Natural killer cell (primary cell): ENCODE data around the gene CCDC85C. TPM values are rescaled to one million over a fixed set of nuclear protein-coding genes. Genes with fewer than 3 reads are reported as not detected.
A peak's percentile ranks its signal among the peaks of the same experiment; 100 is the strongest.

Source experiments
- ATAC-seq, 3 donors: fragments of 150-1000 bp in 2 of 3; fragments of 200-7000 bp in 1 of 3; cut with Tn5 transposase; 1 replicate in 1 of 3; 2 replicates in 2 of 3; pipeline ENCODE4 v1.10.0; 2021; ENCODE audit warnings: mild to moderate bottlenecking in 2 of 3, moderate library complexity in 2 of 3
- DNase-seq, 2 donors: peaks; one replicate each; pipeline versions ENCODE4 v3.0.0 to v3.0.0-alpha.2; 2013 to 2021; ENCODE audit warnings: mixed read lengths in 1 of 2
- H3K27ac ChIP-seq: one replicate; pipeline ENCODE4 v1.5.1; 2013; ENCODE audit warnings: mild to moderate bottlenecking, low read length
- H3K27me3 ChIP-seq: one replicate; pipeline ENCODE4 v1.6.1; 2013; ENCODE audit warnings: low read length; ENCODE audit not compliant: control insufficient read depth, insufficient read depth
- H3K36me3 ChIP-seq: one replicate; pipeline ENCODE4 v1.6.1; 2013; ENCODE audit warnings: low read length; ENCODE audit not compliant: control insufficient read depth, insufficient read depth
- H3K4me1 ChIP-seq: one replicate; pipeline ENCODE4 v1.6.1; 2013; ENCODE audit warnings: low read length; ENCODE audit not compliant: control insufficient read depth, insufficient read depth
- H3K4me3 ChIP-seq: one replicate; pipeline ENCODE4 v1.5.1; 2013; ENCODE audit warnings: low read length
- H3K9me3 ChIP-seq: one replicate; pipeline ENCODE4 v1.6.1; 2013; ENCODE audit warnings: low read length; ENCODE audit not compliant: control insufficient read depth, insufficient read depth
- H3K27ac Mint-ChIP-seq, 2 donors: one replicate each; pipeline ENCODE4 v1.8.0; 2022; ENCODE audit warnings: mild to moderate bottlenecking in 2 of 2, mixed read lengths in 2 of 2, moderate library complexity in 1 of 2
- H3K27me3 Mint-ChIP-seq, 2 donors: one replicate each; pipeline ENCODE4 v1.8.0; 2022; ENCODE audit warnings: low read depth in 2 of 2, mixed read lengths in 2 of 2
- H3K36me3 Mint-ChIP-seq: one replicate; pipeline ENCODE4 v1.8.0; 2022; ENCODE audit warnings: mixed read lengths
- H3K4me1 Mint-ChIP-seq, 2 donors: one replicate each; pipeline ENCODE4 v1.8.0; 2022; ENCODE audit warnings: mixed read lengths in 2 of 2
- H3K4me3 Mint-ChIP-seq: one replicate; pipeline ENCODE4 v1.8.0; 2022; ENCODE audit warnings: mild to moderate bottlenecking, moderate library complexity, mixed read lengths
- H3K9me3 Mint-ChIP-seq, 2 donors: one replicate each; pipeline ENCODE4 v1.8.0; 2022; ENCODE audit warnings: mixed read lengths in 2 of 2
- CTCF ChIP-seq: fragments of 200-600 bp; IDR thresholded peaks from one replicate; pipeline ENCODE4 v1.8.0; 2022; ENCODE audit warnings: antibody characterized with exemption
- WGBS: methylation state at CpG from one replicate; pipeline ENCODE4 v1.1.7; 2013; ENCODE audit warnings: missing lambda C conversion rate; ENCODE audit not compliant: insufficient coverage; 5-methylcytosine and 5-hydroxymethylcytosine counted together
- intact Hi-C: fragments of 100-400 bp; cut with micrococcal nuclease; formaldehyde crosslinking; loops from one replicate; pipeline ENCODE4 v1.14.2; 2022
- total RNA-seq, 4 donors: library from RNA; stranded (reverse); fragments of 120-200 nt in 1 of 4; gene quantifications; one replicate each; pipeline versions ENCODE4 v1.2.3 to v1.2.4, GENCODE V29; 2013 to 2022

The CCDC85C gene
- total RNA-seq, result 1 to 10 TPM in 2 of 3 donors, under 1 TPM in 1; 0.73 to 4.3 (median 2.8) TPM
- 2.2 TPM for total RNA-seq (2013)

GRCh38 chr14:99603471-99604277, at the start of gene CCDC85C:
Gene CCDC85C, minus strand, starts transcription at chr14:99604207. Its CDS starts 248 bp downstream, at chr14:99603959.
- peak within 1 kb of the TSS; percentile 79 to 85 for H3K27ac Mint-ChIP-seq
- no peaks in the 10 kb centered on the region for H3K36me3 Mint-ChIP-seq
- no peak for TF ChIP-seq CTCF
- Histone ChIP-seq H3K27me3 (no peaks in the 10 kb centered on the region), H3K4me1 (peaks cover 20% of the 10 kb centered on the region), H3K4me3 (peak within 1 kb of the TSS; percentile 92), H3K9me3 (no peaks in the 10 kb centered on the region), H3K36me3 (no peaks in the 10 kb centered on the region), H3K27ac (peak within 1 kb of the TSS; percentile 77)
- no peaks in the 10 kb centered on the region for H3K9me3 Mint-ChIP-seq
- ATAC-seq (no peak), DNase-seq (peak; percentile 43 to 78)
- H3K27me3 Mint-ChIP-seq, result no peaks in the 10 kb centered on the region
- intact Hi-C loops, result loop anchor here (2.0 kb wide), 1 partner anchor 123 kb away; the partner anchor contains the start of genes CCNK and SETD3
- 6% methylated on average over 128 of the region's 128 CpGs for WGBS
- peak within 1 kb of the TSS; percentile 95 for H3K4me3 Mint-ChIP-seq
- H3K4me1 Mint-ChIP-seq, result peaks cover 13 to 17% of the 10 kb centered on the region in 2 donors

- peaks cover 17 to 25% of the 10 kb centered on the region in 2 donors for H3K27me3 Mint-ChIP-seq
These were observed 48.1 kb upstream of the CCDC85C start for GRCh38 chr14:99651953-99652746.

GRCh38 chr14:99650189-99650588, 46.2 kb upstream of the CCDC85C start:
- H3K4me3 Mint-ChIP-seq, result no peak overlapping the region
- WGBS, result 77% methylated on average over 7 of the region's 9 CpGs
- peaks cover 15% of the 10 kb centered on the region in 2 donors for H3K27me3 Mint-ChIP-seq

More at GRCh38 chr14:99651953-99652746, 48.1 kb upstream of the CCDC85C start:
- peaks cover 3% of the 10 kb centered on the region for H3K27me3 ChIP-seq
- H3K36me3 Mint-ChIP-seq, result no peaks in the 10 kb centered on the region
- DNase-seq (no peak), ATAC-seq (no peak)
- H3K36me3 ChIP-seq, result no peaks in the 10 kb centered on the region
- no peaks in the 10 kb centered on the region for H3K4me1 ChIP-seq
- H3K4me3 ChIP-seq, result no peak overlapping the region
- 90% methylated on average over 31 of the region's 32 CpGs for WGBS
- no peaks in the 10 kb centered on the region for H3K9me3 Mint-ChIP-seq
- TF ChIP-seq CTCF, result no peak
- H3K9me3 ChIP-seq, result no peaks in the 10 kb centered on the region
- no peak overlapping the region for H3K27ac Mint-ChIP-seq
- no peaks in the 10 kb centered on the region for H3K4me1 Mint-ChIP-seq
- H3K4me3 Mint-ChIP-seq, result no peak overlapping the region
- intact Hi-C loops, result no loop called here
- no peak overlapping the region for H3K27ac ChIP-seq

More at GRCh38 chr14:99650189-99650588, 46.2 kb upstream of the CCDC85C start:
- H3K9me3 Mint-ChIP-seq, result no peaks in the 10 kb centered on the region
- intact Hi-C loops, result no loop called here
- no peaks in the 10 kb centered on the region for H3K4me1 Mint-ChIP-seq
- Histone ChIP-seq H3K9me3 (no peaks in the 10 kb centered on the region), H3K4me1 (no peaks in the 10 kb centered on the region), H3K27ac (no peak overlapping the region), H3K4me3 (no peak overlapping the region), H3K27me3 (peaks cover 3% of the 10 kb centered on the region), H3K36me3 (no peaks in the 10 kb centered on the region)
- H3K27ac Mint-ChIP-seq, result no peak overlapping the region
- H3K36me3 Mint-ChIP-seq, result no peaks in the 10 kb centered on the region
- no peak for ATAC-seq
- no peak for DNase-seq
- TF ChIP-seq CTCF, result no peak
